ENCODE data around the gene CNTN1.

The CNTN1 gene

GRCh38 chr12:40853221-40853620 lies 161.0 kb downstream of the CNTN1 start:
- DNase-seq (ENCODE audit: low read depth): no peak
- Histone ChIP-seq H3K4me1 (ENCODE audit: control insufficient read depth, insufficient read depth, low read length) (no peaks in the 10 kb centered on the region), H3K9ac (ENCODE audit: low read length) (no peak overlapping the region), H3K27me3 (replicated peaks; ENCODE audit: control insufficient read depth, insufficient read depth, low read length) (no peaks in the 10 kb centered on the region), H3K4me3 (ENCODE audit: low read length) (no peak overlapping the region), H3K36me3 (ENCODE audit: control insufficient read depth, insufficient read depth, low read length, severe bottlenecking) (no peaks in the 10 kb centered on the region), H3K9me3 (ENCODE audit: control insufficient read depth, low read length) (no peaks in the 10 kb centered on the region)

- no peak overlapping the region for H3K4me3 ChIP-seq (ENCODE audit: low read length)
- no peak for DNase-seq (ENCODE audit: low read depth)
- no peak overlapping the region for H3K9ac ChIP-seq (ENCODE audit: low read length)
- H3K4me1 ChIP-seq (ENCODE audit: control insufficient read depth, insufficient read depth, low read length): no peaks in the 10 kb centered on the region
- H3K9me3 ChIP-seq (ENCODE audit: control insufficient read depth, low read length): no peaks in the 10 kb centered on the region
- H3K36me3 ChIP-seq (ENCODE audit: control insufficient read depth, insufficient read depth, low read length, severe bottlenecking): no peaks in the 10 kb centered on the region
- H3K27me3 ChIP-seq (replicated peaks; ENCODE audit: control insufficient read depth, insufficient read depth, low read length): no peaks in the 10 kb centered on the region
Measured at GRCh38 chr12:40854604-40855003, 162.4 kb downstream of the CNTN1 start.

GRCh38 chr12:40864891-40865290 lies 172.7 kb downstream of the CNTN1 start:
- Histone ChIP-seq H3K36me3 (ENCODE audit: control insufficient read depth, insufficient read depth, low read length, severe bottlenecking) (no peaks in the 10 kb centered on the region), H3K9ac (ENCODE audit: low read length) (no peak overlapping the region), H3K4me1 (ENCODE audit: control insufficient read depth, insufficient read depth, low read length) (no peaks in the 10 kb centered on the region), H3K27me3 (replicated peaks; ENCODE audit: control insufficient read depth, insufficient read depth, low read length) (no peaks in the 10 kb centered on the region), H3K9me3 (ENCODE audit: control insufficient read depth, low read length) (no peaks in the 10 kb centered on the region), H3K4me3 (ENCODE audit: low read length) (no peak overlapping the region)
- no peak for DNase-seq (ENCODE audit: low read depth)

GRCh38 chr12:40870981-40871380 lies 178.7 kb downstream of the CNTN1 start:
- no peaks in the 10 kb centered on the region for H3K27me3 ChIP-seq (replicated peaks; ENCODE audit: control insufficient read depth, insufficient read depth, low read length)
- no peak for DNase-seq (ENCODE audit: low read depth)
- no peak overlapping the region for H3K9ac ChIP-seq (ENCODE audit: low read length)
- no peaks in the 10 kb centered on the region for H3K36me3 ChIP-seq (ENCODE audit: control insufficient read depth, insufficient read depth, low read length, severe bottlenecking)
- H3K9me3 ChIP-seq (ENCODE audit: control insufficient read depth, low read length): no peaks in the 10 kb centered on the region
- no peaks in the 10 kb centered on the region for H3K4me1 ChIP-seq (ENCODE audit: control insufficient read depth, insufficient read depth, low read length)
- H3K4me3 ChIP-seq (ENCODE audit: low read length): no peak overlapping the region

GRCh38 chr12:40874868-40875267 lies 182.6 kb downstream of the CNTN1 start:
- H3K4me3 ChIP-seq (ENCODE audit: low read length): no peak overlapping the region
- H3K4me1 ChIP-seq (ENCODE audit: control insufficient read depth, insufficient read depth, low read length): no peaks in the 10 kb centered on the region
- no peaks in the 10 kb centered on the region for H3K27me3 ChIP-seq (replicated peaks; ENCODE audit: control insufficient read depth, insufficient read depth, low read length)
- H3K9ac ChIP-seq (ENCODE audit: low read length): no peak overlapping the region
- H3K9me3 ChIP-seq (ENCODE audit: control insufficient read depth, low read length): no peaks in the 10 kb centered on the region
- no peaks in the 10 kb centered on the region for H3K36me3 ChIP-seq (ENCODE audit: control insufficient read depth, insufficient read depth, low read length, severe bottlenecking)
- no peak for DNase-seq (ENCODE audit: low read depth)

- Histone ChIP-seq H3K4me1 (ENCODE audit: control insufficient read depth, insufficient read depth, low read length) (no peaks in the 10 kb centered on the region), H3K4me3 (ENCODE audit: low read length) (no peak overlapping the region), H3K9me3 (ENCODE audit: control insufficient read depth, low read length) (no peaks in the 10 kb centered on the region), H3K27me3 (replicated peaks; ENCODE audit: control insufficient read depth, insufficient read depth, low read length) (no peaks in the 10 kb centered on the region), H3K9ac (ENCODE audit: low read length) (no peak overlapping the region), H3K36me3 (ENCODE audit: control insufficient read depth, insufficient read depth, low read length, severe bottlenecking) (no peaks in the 10 kb centered on the region)
- DNase-seq (ENCODE audit: low read depth): no peak
Measured at GRCh38 chr12:40889329-40889728, 197.1 kb downstream of the CNTN1 start.

GRCh38 chr12:40892528-40892927 lies 200.3 kb downstream of the CNTN1 start:
- Histone ChIP-seq H3K9me3 (ENCODE audit: control insufficient read depth, low read length) (no peaks in the 10 kb centered on the region), H3K27me3 (replicated peaks; ENCODE audit: control insufficient read depth, insufficient read depth, low read length) (no peaks in the 10 kb centered on the region), H3K4me3 (ENCODE audit: low read length) (no peak overlapping the region), H3K9ac (ENCODE audit: low read length) (no peak overlapping the region), H3K36me3 (ENCODE audit: control insufficient read depth, insufficient read depth, low read length, severe bottlenecking) (no peaks in the 10 kb centered on the region), H3K4me1 (ENCODE audit: control insufficient read depth, insufficient read depth, low read length) (no peaks in the 10 kb centered on the region)
- no peak for DNase-seq (ENCODE audit: low read depth)

GRCh38 chr12:40898505-40898904 lies 206.3 kb downstream of the CNTN1 start:
- Histone ChIP-seq H3K9me3 (ENCODE audit: control insufficient read depth, low read length) (no peaks in the 10 kb centered on the region), H3K4me1 (ENCODE audit: control insufficient read depth, insufficient read depth, low read length) (no peaks in the 10 kb centered on the region), H3K4me3 (ENCODE audit: low read length) (no peak overlapping the region), H3K9ac (ENCODE audit: low read length) (no peak overlapping the region), H3K27me3 (replicated peaks; ENCODE audit: control insufficient read depth, insufficient read depth, low read length) (no peaks in the 10 kb centered on the region), H3K36me3 (ENCODE audit: control insufficient read depth, insufficient read depth, low read length, severe bottlenecking) (no peaks in the 10 kb centered on the region)
- DNase-seq (ENCODE audit: low read depth): no peak

- Histone ChIP-seq H3K4me3 (ENCODE audit: low read length) (no peak overlapping the region), H3K9ac (ENCODE audit: low read length) (no peak overlapping the region), H3K36me3 (ENCODE audit: control insufficient read depth, insufficient read depth, low read length, severe bottlenecking) (no peaks in the 10 kb centered on the region), H3K9me3 (ENCODE audit: control insufficient read depth, low read length) (no peaks in the 10 kb centered on the region), H3K27me3 (replicated peaks; ENCODE audit: control insufficient read depth, insufficient read depth, low read length) (no peaks in the 10 kb centered on the region), H3K4me1 (ENCODE audit: control insufficient read depth, insufficient read depth, low read length) (no peaks in the 10 kb centered on the region)
- DNase-seq (ENCODE audit: low read depth): no peak
Measured at GRCh38 chr12:40903040-40903439, 210.8 kb downstream of the CNTN1 start.

GRCh38 chr12:40907115-40907527 lies 214.9 kb downstream of the CNTN1 start:
- H3K4me1 ChIP-seq (ENCODE audit: control insufficient read depth, insufficient read depth, low read length): no peaks in the 10 kb centered on the region
- no peaks in the 10 kb centered on the region for H3K9me3 ChIP-seq (ENCODE audit: control insufficient read depth, low read length)
- H3K27me3 ChIP-seq (replicated peaks; ENCODE audit: control insufficient read depth, insufficient read depth, low read length): no peaks in the 10 kb centered on the region
- no peak overlapping the region for H3K9ac ChIP-seq (ENCODE audit: low read length)
- peak; percentile 4 for DNase-seq (ENCODE audit: low read depth)
- H3K36me3 ChIP-seq (ENCODE audit: control insufficient read depth, insufficient read depth, low read length, severe bottlenecking): no peaks in the 10 kb centered on the region
- H3K4me3 ChIP-seq (ENCODE audit: low read length): no peak overlapping the region

- DNase-seq (ENCODE audit: low read depth): no peak
- Histone ChIP-seq H3K9me3 (ENCODE audit: control insufficient read depth, low read length) (no peaks in the 10 kb centered on the region), H3K27me3 (replicated peaks; ENCODE audit: control insufficient read depth, insufficient read depth, low read length) (no peaks in the 10 kb centered on the region), H3K36me3 (ENCODE audit: control insufficient read depth, insufficient read depth, low read length, severe bottlenecking) (no peaks in the 10 kb centered on the region), H3K4me3 (ENCODE audit: low read length) (no peak overlapping the region), H3K9ac (ENCODE audit: low read length) (no peak overlapping the region), H3K4me1 (ENCODE audit: control insufficient read depth, insufficient read depth, low read length) (no peaks in the 10 kb centered on the region)
Measured at GRCh38 chr12:40911676-40912075, 219.4 kb downstream of the CNTN1 start.

GRCh38 chr12:40915172-40915571 lies 222.9 kb downstream of the CNTN1 start:
- H3K4me1 ChIP-seq (ENCODE audit: control insufficient read depth, insufficient read depth, low read length): no peaks in the 10 kb centered on the region

More at GRCh38 chr12:40915172-40915571, 222.9 kb downstream of the CNTN1 start:
- Histone ChIP-seq H3K36me3 (ENCODE audit: control insufficient read depth, insufficient read depth, low read length, severe bottlenecking) (no peaks in the 10 kb centered on the region), H3K9me3 (ENCODE audit: control insufficient read depth, low read length) (no peaks in the 10 kb centered on the region), H3K9ac (ENCODE audit: low read length) (no peak overlapping the region), H3K27me3 (replicated peaks; ENCODE audit: control insufficient read depth, insufficient read depth, low read length) (no peaks in the 10 kb centered on the region), H3K4me3 (ENCODE audit: low read length) (no peak overlapping the region)
- DNase-seq (ENCODE audit: low read depth): no peak
